GM19438 (cell line): ENCODE results near the gene DEFB131B.
"Not testable (repeated sequence)": the region's sequence is repeated elsewhere in the genome, so short reads cannot be mapped to it uniquely, and the experiment has no call there.

ENCODE experiments used
- ATAC-seq: cut with Tn5 transposase; IDR thresholded peaks from one replicate; pipeline ENCODE4 v1.9.1; 2021; ENCODE audit warnings: low read depth; ENCODE audit not compliant: unreplicated experiment

DEFB131B gene

GRCh38 chr11:71910775-71911174, 32.5 kb downstream of the DEFB131B start:
- not testable (repeated sequence) for ATAC-seq

- not testable (repeated sequence) for ATAC-seq
Measured at GRCh38 chr11:71911321-71911985, 33.2 kb downstream of the DEFB131B start.

- not testable (repeated sequence) for ATAC-seq
Measured at GRCh38 chr11:71911986-71912340, 33.7 kb downstream of the DEFB131B start.

GRCh38 chr11:71913756-71914526, 35.7 kb downstream of the DEFB131B start:
- ATAC-seq, result no peak

GRCh38 chr11:71914617-71915189, 36.5 kb downstream of the DEFB131B start:
- ATAC-seq, result no peak

GRCh38 chr11:71917646-71918140, 39.4 kb downstream of the DEFB131B start:
- ATAC-seq, result no peak

- ATAC-seq, result peak; percentile 69
Measured at GRCh38 chr11:71927820-71928736, 49.8 kb downstream of the DEFB131B start, which contains the start of gene XNDC1N. XNDC1N (minus strand) TSS chr11:71928594; CDS start chr11:71923353, 5,241 bp downstream.

GRCh38 chr11:71928737-71929443, 50.6 kb downstream of the DEFB131B start, which contains the start of gene RNF121:
RNF121 (plus strand) TSS chr11:71929046; CDS start chr11:71929062, 16 bp downstream.
- ATAC-seq, result peak; percentile 64

GRCh38 chr11:71929491-71929890, 51.2 kb downstream of the DEFB131B start:
- ATAC-seq, result no peak

GRCh38 chr11:71930556-71931244, 52.4 kb downstream of the DEFB131B start:
- no peak for ATAC-seq

GRCh38 chr11:71931245-71931602, 53.0 kb downstream of the DEFB131B start:
- no peak for ATAC-seq

GRCh38 chr11:71933141-71933933, 55.1 kb downstream of the DEFB131B start:
- no peak for ATAC-seq
